H9 (cell line): Measurements from ENCODE around the gene PPP2R3A. TPM values are rescaled to one million over a fixed set of nuclear protein-coding genes. Genes with fewer than 3 reads are reported as not detected.
"Not testable (repeated sequence)": the region's sequence is repeated elsewhere in the genome, so short reads cannot be mapped to it uniquely, and the experiment has no call there.

Experiments
- DNase-seq: peaks from one replicate; pipeline ENCODE4 v3.0.0-alpha.2; 2017
- H2AFZ ChIP-seq: one replicate; pipeline ENCODE4 v1.6.1; 2013; ENCODE audit warnings: mild to moderate bottlenecking, low read length, control low read depth, moderate library complexity
- H2AK5ac ChIP-seq: 2 replicates; pipeline ENCODE4 v1.6.1; 2013; ENCODE audit warnings: low read length, control low read depth, mixed read lengths; ENCODE audit not compliant: insufficient read length
- H2BK120ac ChIP-seq: one replicate; pipeline ENCODE4 v1.6.1; 2013; ENCODE audit warnings: low read depth, mild to moderate bottlenecking, low read length, control low read depth, inconsistent platforms; ENCODE audit not compliant: poor library complexity, severe bottlenecking
- H2BK12ac ChIP-seq: 2 replicates; pipeline ENCODE4 v1.6.1; 2013; ENCODE audit warnings: low read length, control low read depth, mixed read lengths, low read depth; ENCODE audit not compliant: insufficient read length
- H2BK15ac ChIP-seq: 2 replicates; pipeline ENCODE4 v1.6.1; 2013; ENCODE audit warnings: low read depth, low read length, control low read depth
- H2BK20ac ChIP-seq: one replicate; pipeline ENCODE4 v1.6.1; 2013; ENCODE audit warnings: low read depth, mild to moderate bottlenecking, low read length, control low read depth, inconsistent platforms; ENCODE audit not compliant: poor library complexity, severe bottlenecking
- H2BK5ac ChIP-seq: 2 replicates; pipeline ENCODE4 v1.6.1; 2013; ENCODE audit warnings: low read length, control low read depth, mixed read lengths; ENCODE audit not compliant: insufficient read length
- H3K14ac ChIP-seq: 2 replicates; pipeline ENCODE4 v1.6.1; 2013; ENCODE audit warnings: low read length, control low read depth; ENCODE audit not compliant: insufficient read depth
- H3K18ac ChIP-seq: 2 replicates; pipeline ENCODE4 v1.6.1; 2013; ENCODE audit warnings: low read depth, mild to moderate bottlenecking, mixed read lengths, low read length, control low read depth; ENCODE audit not compliant: insufficient read length
- H3K23ac ChIP-seq: 2 replicates; pipeline ENCODE4 v1.6.1; 2013; ENCODE audit warnings: low read length, control low read depth, mixed read lengths, low read depth; ENCODE audit not compliant: insufficient read length
- H3K23me2 ChIP-seq: 2 replicates; pipeline ENCODE4 v1.6.1; 2013; ENCODE audit warnings: low read depth, mild to moderate bottlenecking, mixed read lengths, low read length, control low read depth; ENCODE audit not compliant: insufficient read length, poor library complexity, severe bottlenecking
- H3K27ac ChIP-seq: 2 replicates; pipeline ENCODE4 v1.5.1; 2013; ENCODE audit warnings: low read length, control low read depth, mixed read lengths, low read depth; ENCODE audit not compliant: insufficient read length
- H3K27me3 ChIP-seq: 2 replicates; pipeline ENCODE4 v1.6.1; 2013; ENCODE audit warnings: low read length, control low read depth, inconsistent platforms; ENCODE audit not compliant: insufficient read depth
- H3K4ac ChIP-seq: 2 replicates; pipeline ENCODE4 v1.6.1; 2013; ENCODE audit warnings: low read depth, mild to moderate bottlenecking, control low read depth, inconsistent platforms, low read length, moderate library complexity
- H3K4me1 ChIP-seq: 2 replicates; pipeline ENCODE4 v1.6.1; 2013; ENCODE audit warnings: low read length, control low read depth, inconsistent platforms; ENCODE audit not compliant: insufficient read depth
- H3K4me2 ChIP-seq: 2 replicates; pipeline ENCODE4 v1.6.1; 2013; ENCODE audit warnings: low read length, control low read depth, mixed read lengths; ENCODE audit not compliant: insufficient read length, insufficient read depth
- H3K56ac ChIP-seq: 2 replicates; pipeline ENCODE4 v1.6.1; 2013; ENCODE audit warnings: low read depth, mild to moderate bottlenecking, mixed read lengths, low read length, control low read depth; ENCODE audit not compliant: insufficient read length
- H3K79me1 ChIP-seq: 2 replicates; pipeline ENCODE4 v1.6.1; 2013; ENCODE audit warnings: low read depth, mild to moderate bottlenecking, moderate library complexity, low read length, control low read depth, inconsistent platforms; ENCODE audit not compliant: insufficient read depth, poor library complexity, severe bottlenecking
- H3K79me2 ChIP-seq: 2 replicates; pipeline ENCODE4 v1.6.1; 2013; ENCODE audit warnings: low read length, control low read depth, inconsistent platforms; ENCODE audit not compliant: insufficient read depth
- H3K9ac ChIP-seq: 2 replicates; pipeline ENCODE4 v1.6.1; 2013; ENCODE audit warnings: low read length, control low read depth, mixed read lengths; ENCODE audit not compliant: insufficient read length; ENCODE audit errors: extremely low read depth
- H3K9me3 ChIP-seq: one replicate; pipeline ENCODE4 v1.6.1; 2013; ENCODE audit warnings: low read depth, low read length, inconsistent platforms; ENCODE audit not compliant: control insufficient read depth
- H3T11ph ChIP-seq: one replicate; pipeline ENCODE4 v1.6.1; 2013; ENCODE audit warnings: mild to moderate bottlenecking, low read length, control low read depth, inconsistent platforms
- H4K20me1 ChIP-seq: one replicate; pipeline ENCODE4 v1.6.1; 2013; ENCODE audit not compliant: control insufficient read depth, insufficient read length, insufficient read depth
- H4K5ac ChIP-seq: 2 replicates; pipeline ENCODE4 v1.6.1; 2013; ENCODE audit warnings: low read depth, mild to moderate bottlenecking, mixed read lengths, low read length, control low read depth; ENCODE audit not compliant: insufficient read length
- H4K8ac ChIP-seq: replicated peaks from 2 replicates; pipeline ENCODE4 v1.6.1; 2013; ENCODE audit warnings: low read length, control low read depth, mixed read lengths, low read depth; ENCODE audit not compliant: insufficient read length
- H4K91ac ChIP-seq: 2 replicates; pipeline ENCODE4 v1.6.1; 2013; ENCODE audit warnings: low read depth, mild to moderate bottlenecking, moderate library complexity, mixed read lengths, low read length, control low read depth; ENCODE audit not compliant: insufficient read length
- H3K27ac Mint-ChIP-seq, 3 experiments: 2 replicates in 2 of 3; 3 replicates in 1 of 3; pipeline ENCODE4 v1.8.0; 2020 to 2021; ENCODE audit warnings: mixed read lengths in 3 of 3, mild to moderate bottlenecking in 1 of 3, moderate library complexity in 1 of 3
- H3K27me3 Mint-ChIP-seq: 2 replicates; pipeline ENCODE4 v1.8.0; 2021; ENCODE audit warnings: low read depth, mild to moderate bottlenecking, moderate library complexity, mixed read lengths
- H3K36me3 Mint-ChIP-seq, 3 experiments: 2 replicates in 2 of 3; 3 replicates in 1 of 3; pipeline ENCODE4 v1.8.0; 2020 to 2021; ENCODE audit warnings: low read depth in 3 of 3, mixed read lengths in 3 of 3; ENCODE audit not compliant: insufficient read depth in 1 of 3
- H3K4me1 Mint-ChIP-seq, 2 experiments: 2 replicates each; pipeline ENCODE4 v1.8.0; 2020; ENCODE audit warnings: mixed read lengths in 2 of 2
- H3K4me3 Mint-ChIP-seq, 2 experiments: 2 replicates in 1 of 2; 3 replicates in 1 of 2; pipeline ENCODE4 v1.8.0; 2020 to 2021; ENCODE audit warnings: mild to moderate bottlenecking in 2 of 2, mixed read lengths in 2 of 2, moderate library complexity in 1 of 2
- H3K9me3 Mint-ChIP-seq, 2 experiments: 2 replicates in 1 of 2; 3 replicates in 1 of 2; pipeline ENCODE4 v1.8.0; 2020; ENCODE audit warnings: mild to moderate bottlenecking in 2 of 2, mixed read lengths in 2 of 2, moderate library complexity in 1 of 2
- WGBS: extraction: QIAGEN DNeasy Blood & Tissue Kit; methylation state at CpG from one replicate; pipeline ENCODE4 v1.1.7; 2013; ENCODE audit warnings: missing lambda C conversion rate, low lambda C conversion rate, mixed read lengths; ENCODE audit not compliant: insufficient read length; ENCODE audit errors: extremely low coverage; 5-methylcytosine and 5-hydroxymethylcytosine counted together
- total RNA-seq: library from RNA; stranded (reverse); gene quantifications from 2 replicates; pipeline ENCODE4 v1.2.1, GENCODE V29; 2021
- TF ChIP-seq, protein P1 (sequence below): fragments of 200-600 bp; sonication (generic); conservative IDR thresholded peaks from 3 replicates; pipeline ENCODE4 v1.8.0; 2021; ENCODE audit warnings: antibody characterized with exemption, mild to moderate bottlenecking

Gene PPP2R3A
- total RNA-seq, 1 experiment from 2014 or later, result 12.4 TPM

DNA sequence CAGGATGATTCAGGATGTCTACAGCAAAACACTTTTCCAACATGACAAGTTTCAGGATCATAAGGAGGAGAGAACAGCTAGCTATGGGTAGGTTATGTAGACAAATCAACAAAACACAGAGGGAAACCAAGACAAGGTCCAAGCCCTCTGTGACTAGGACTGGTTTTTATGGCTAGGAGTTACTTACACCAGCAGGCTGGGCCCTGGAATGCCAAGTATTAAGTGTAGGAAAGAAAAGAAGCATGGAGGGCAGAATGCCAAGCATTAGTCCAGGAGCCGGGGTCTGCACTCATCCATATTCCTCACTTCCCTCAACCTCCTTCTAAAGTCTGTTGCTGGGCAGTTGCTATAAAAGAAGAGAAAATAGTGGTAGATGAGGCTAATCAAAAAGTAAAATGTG, 35.3 kb upstream of the PPP2R3A start:
- no peak overlapping the region for H3K4ac ChIP-seq
- H3K56ac ChIP-seq, result no peak overlapping the region
- no peaks in the 10 kb centered on the region for H3K79me1 ChIP-seq
- H3K23me2 ChIP-seq, result no peaks in the 10 kb centered on the region
- no peaks in the 10 kb centered on the region for H3K9me3 ChIP-seq
- H3K27ac ChIP-seq, result no peak overlapping the region
- no peak overlapping the region for H3K23ac ChIP-seq
- Mint-ChIP-seq H3K36me3 (no peaks in the 10 kb centered on the region), H3K9me3 (peaks cover 0 to 3% of the 10 kb centered on the region in 2 experiments; a peak in 1 of 5 replicates), H3K27me3 (no peaks in the 10 kb centered on the region), H3K27ac (no peak overlapping the region), H3K4me1 (no peaks in the 10 kb centered on the region), H3K4me3 (no peak overlapping the region)
- no peak overlapping the region for H3K18ac ChIP-seq
- DNase-seq, result no peak
- no peak overlapping the region for H3K14ac ChIP-seq
- H3T11ph ChIP-seq, result no peak overlapping the region
- TF ChIP-seq, protein P1, sequence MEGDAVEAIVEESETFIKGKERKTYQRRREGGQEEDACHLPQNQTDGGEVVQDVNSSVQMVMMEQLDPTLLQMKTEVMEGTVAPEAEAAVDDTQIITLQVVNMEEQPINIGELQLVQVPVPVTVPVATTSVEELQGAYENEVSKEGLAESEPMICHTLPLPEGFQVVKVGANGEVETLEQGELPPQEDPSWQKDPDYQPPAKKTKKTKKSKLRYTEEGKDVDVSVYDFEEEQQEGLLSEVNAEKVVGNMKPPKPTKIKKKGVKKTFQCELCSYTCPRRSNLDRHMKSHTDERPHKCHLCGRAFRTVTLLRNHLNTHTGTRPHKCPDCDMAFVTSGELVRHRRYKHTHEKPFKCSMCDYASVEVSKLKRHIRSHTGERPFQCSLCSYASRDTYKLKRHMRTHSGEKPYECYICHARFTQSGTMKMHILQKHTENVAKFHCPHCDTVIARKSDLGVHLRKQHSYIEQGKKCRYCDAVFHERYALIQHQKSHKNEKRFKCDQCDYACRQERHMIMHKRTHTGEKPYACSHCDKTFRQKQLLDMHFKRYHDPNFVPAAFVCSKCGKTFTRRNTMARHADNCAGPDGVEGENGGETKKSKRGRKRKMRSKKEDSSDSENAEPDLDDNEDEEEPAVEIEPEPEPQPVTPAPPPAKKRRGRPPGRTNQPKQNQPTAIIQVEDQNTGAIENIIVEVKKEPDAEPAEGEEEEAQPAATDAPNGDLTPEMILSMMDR, result no peak
- H2BK12ac ChIP-seq, result no peak overlapping the region
- no peak overlapping the region for H2BK5ac ChIP-seq
- no peak overlapping the region for H4K91ac ChIP-seq
- no CpG with 5 or more reads among the region's 1 CpG for WGBS
- no peak overlapping the region for H2BK20ac ChIP-seq
- no peaks in the 10 kb centered on the region for H3K4me1 ChIP-seq
- no peaks in the 10 kb centered on the region for H3K79me2 ChIP-seq
- no peak overlapping the region for H2AK5ac ChIP-seq
- no peak overlapping the region for H2AFZ ChIP-seq
- no peak overlapping the region for H4K5ac ChIP-seq
- no peak overlapping the region for H2BK15ac ChIP-seq
- no peak overlapping the region for H4K8ac ChIP-seq
- H3K4me2 ChIP-seq, result no peak overlapping the region
- no peaks in the 10 kb centered on the region for H3K27me3 ChIP-seq
- H4K20me1 ChIP-seq, result no peaks in the 10 kb centered on the region
- no peak overlapping the region for H3K9ac ChIP-seq
- no peak overlapping the region for H2BK120ac ChIP-seq

DNA sequence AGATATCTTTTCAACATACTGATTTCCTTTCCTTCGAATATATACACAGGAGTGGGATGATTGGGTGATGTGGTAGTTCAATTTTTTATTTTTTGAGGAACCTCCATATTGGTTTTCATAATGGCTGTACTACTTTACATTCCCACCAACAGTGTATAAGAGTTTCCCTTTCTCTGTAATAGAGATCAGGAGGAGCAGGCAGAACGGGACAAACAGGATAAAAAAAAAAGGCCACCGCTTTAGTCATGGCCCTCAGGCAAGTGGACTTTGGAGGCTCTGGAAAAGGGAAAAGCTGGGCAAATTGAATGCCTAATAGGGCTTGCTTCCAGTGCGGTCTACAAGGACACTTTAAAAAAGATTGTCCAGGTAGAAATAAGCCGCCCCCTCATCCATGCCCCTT, 30.4 kb upstream of the PPP2R3A start:
- not testable (repeated sequence) for H3K27me3 Mint-ChIP-seq, H2BK20ac ChIP-seq, H4K91ac ChIP-seq, H3K27ac ChIP-seq, H4K20me1 ChIP-seq, H3K27me3 ChIP-seq, H2BK15ac ChIP-seq, H3K4me3 Mint-ChIP-seq, H3K79me1 ChIP-seq, H4K5ac ChIP-seq, DNase-seq, H3K4me2 ChIP-seq, H3K9ac ChIP-seq, H2BK120ac ChIP-seq, H3K23ac ChIP-seq, H3K79me2 ChIP-seq, H3K27ac Mint-ChIP-seq, H3K4me1 Mint-ChIP-seq, H3K9me3 ChIP-seq, H2AK5ac ChIP-seq, H4K8ac ChIP-seq, H2BK5ac ChIP-seq, H3K4ac ChIP-seq, H3T11ph ChIP-seq, H3K23me2 ChIP-seq, H3K14ac ChIP-seq, H2BK12ac ChIP-seq, H3K18ac ChIP-seq, H3K4me1 ChIP-seq, H2AFZ ChIP-seq, H3K56ac ChIP-seq
- Mint-ChIP-seq H3K36me3 (peaks cover 2 to 14% (median 8%) of the 10 kb centered on the region in 3 experiments; a peak in 5 of 7 replicates), H3K9me3 (peaks cover 15 to 20% of the 10 kb centered on the region in 2 experiments)
- no CpG with 5 or more reads among the region's 5 CpGs for WGBS
